Astrocyte of the spinal cord (primary cell): Measurements from ENCODE around the gene RNF182.

Experiments used
- DNase-seq: peaks from one replicate; pipeline ENCODE4 v3.0.0; 2011; ENCODE audit warnings: low read depth, low spot score
- H3K4me3 ChIP-seq: 2 replicates; pipeline ENCODE4 v1.5.1; 2011; ENCODE audit warnings: low read depth, mild to moderate bottlenecking, low read length, moderate library complexity
- in situ Hi-C: cut with HindIII; loops from 2 replicates; pipeline ENCODE4 v1.10.0; 2017; ENCODE audit warnings: low sequenced_read_pairs
- TF ChIP-seq, protein P1 (sequence below): IDR thresholded peaks from 2 replicates; pipeline ENCODE4 v1.5.1; 2012; ENCODE audit warnings: low read depth, mild to moderate bottlenecking, low read length, inconsistent platforms

Gene RNF182

DNA sequence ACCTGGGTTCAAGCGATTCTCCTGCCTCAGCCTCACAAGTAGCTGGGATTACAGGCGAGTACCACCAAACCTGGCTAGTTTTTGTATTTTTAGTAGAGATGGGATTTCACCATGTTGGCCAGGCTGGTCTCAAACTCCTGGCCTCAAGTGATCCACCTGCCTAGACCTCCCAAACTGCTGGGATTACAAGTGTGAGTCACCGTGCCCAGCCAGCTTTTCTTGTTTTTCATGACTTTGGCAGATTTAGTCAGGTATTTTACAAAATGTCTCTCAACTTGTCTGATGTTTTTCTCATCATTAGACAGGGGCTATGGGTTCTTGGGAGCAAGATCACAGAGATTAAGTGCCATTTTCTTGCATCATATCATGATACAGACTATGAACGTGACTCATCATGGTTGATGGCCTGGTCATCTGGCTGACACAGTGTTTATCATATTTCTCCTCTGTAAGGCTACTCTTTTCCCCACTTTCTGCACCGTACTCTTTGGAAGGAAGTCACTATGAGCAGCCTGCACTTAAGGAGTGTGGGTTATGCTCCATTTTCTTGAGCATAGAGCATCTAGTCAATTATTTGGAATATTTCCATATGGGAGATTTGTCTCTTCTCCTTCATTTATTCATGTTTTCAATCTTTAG is 67.8 kb downstream of the RNF182 start:
- TF ChIP-seq, protein P1, sequence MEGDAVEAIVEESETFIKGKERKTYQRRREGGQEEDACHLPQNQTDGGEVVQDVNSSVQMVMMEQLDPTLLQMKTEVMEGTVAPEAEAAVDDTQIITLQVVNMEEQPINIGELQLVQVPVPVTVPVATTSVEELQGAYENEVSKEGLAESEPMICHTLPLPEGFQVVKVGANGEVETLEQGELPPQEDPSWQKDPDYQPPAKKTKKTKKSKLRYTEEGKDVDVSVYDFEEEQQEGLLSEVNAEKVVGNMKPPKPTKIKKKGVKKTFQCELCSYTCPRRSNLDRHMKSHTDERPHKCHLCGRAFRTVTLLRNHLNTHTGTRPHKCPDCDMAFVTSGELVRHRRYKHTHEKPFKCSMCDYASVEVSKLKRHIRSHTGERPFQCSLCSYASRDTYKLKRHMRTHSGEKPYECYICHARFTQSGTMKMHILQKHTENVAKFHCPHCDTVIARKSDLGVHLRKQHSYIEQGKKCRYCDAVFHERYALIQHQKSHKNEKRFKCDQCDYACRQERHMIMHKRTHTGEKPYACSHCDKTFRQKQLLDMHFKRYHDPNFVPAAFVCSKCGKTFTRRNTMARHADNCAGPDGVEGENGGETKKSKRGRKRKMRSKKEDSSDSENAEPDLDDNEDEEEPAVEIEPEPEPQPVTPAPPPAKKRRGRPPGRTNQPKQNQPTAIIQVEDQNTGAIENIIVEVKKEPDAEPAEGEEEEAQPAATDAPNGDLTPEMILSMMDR = no peak
- no peak overlapping the region for H3K4me3 ChIP-seq
- peak; percentile 66 for DNase-seq
- in situ Hi-C loops = no loop called here

DNA sequence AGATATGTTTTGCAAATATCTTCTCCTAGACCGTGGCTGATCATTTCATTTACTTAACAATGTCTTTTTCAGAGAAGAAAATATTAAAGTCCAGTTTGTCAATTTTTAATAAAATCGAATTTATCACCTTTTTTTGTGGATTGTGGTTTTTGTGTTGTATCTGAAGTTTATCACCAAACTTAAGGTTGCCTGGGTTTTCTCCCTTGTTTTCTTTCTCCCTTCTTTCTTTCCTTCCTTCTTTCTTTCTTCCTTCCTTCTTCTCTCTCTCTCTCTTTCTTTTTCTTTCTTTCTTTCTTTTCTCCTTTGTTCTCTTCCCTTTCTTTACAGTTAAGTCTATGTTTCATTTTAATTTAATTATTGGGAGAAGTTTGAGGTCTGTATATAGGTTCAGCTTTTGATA is 68.7 kb downstream of the RNF182 start:
- in situ Hi-C loops = no loop called here
- TF ChIP-seq, protein P1 = no peak
- no peak for DNase-seq
- no peak overlapping the region for H3K4me3 ChIP-seq

DNA sequence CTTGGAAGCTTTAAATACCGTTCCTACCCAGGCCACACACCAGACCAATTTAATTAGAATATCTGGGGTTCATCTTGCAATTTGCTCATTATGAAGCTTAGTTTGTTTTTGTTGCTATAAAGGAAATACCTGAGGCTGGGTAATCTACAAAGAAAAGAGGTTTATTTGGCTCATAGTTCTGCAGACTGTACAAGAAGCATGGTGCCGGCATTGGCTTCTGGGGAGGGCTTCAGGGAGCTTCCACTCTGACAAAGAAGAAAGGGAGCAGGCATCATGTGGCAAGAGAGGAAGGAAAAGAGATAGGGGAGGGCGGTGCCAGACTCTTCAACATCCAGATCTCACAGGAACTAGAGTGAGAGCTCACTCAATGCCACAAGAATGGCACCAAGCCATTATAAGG is 73.6 kb downstream of the RNF182 start:
- DNase-seq = no peak
- TF ChIP-seq, protein P1 = no peak
- H3K4me3 ChIP-seq = no peak overlapping the region
- in situ Hi-C loops = no loop called here

DNA sequence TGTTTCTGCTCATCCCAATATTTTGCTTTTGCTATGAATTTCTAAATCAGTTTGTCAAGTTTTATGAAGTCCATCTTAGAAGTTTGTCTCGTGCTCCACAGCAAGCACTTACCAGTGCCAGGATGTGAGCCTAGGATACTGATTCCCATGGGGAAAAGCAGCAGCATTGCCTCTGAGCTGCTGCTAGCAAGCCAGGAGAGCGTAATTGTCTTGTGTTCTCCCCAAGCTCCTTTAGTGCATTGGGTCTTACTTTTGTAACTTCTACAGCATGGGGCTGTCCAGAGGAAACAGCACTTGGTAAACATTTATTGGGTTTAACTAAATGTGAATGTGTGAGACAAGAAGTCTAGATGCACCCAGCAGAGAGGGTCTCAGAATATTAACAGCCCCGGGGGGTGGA is 76.1 kb downstream of the RNF182 start:
- TF ChIP-seq, protein P1 = no peak
- DNase-seq = no peak
- H3K4me3 ChIP-seq = no peak overlapping the region
- in situ Hi-C loops = no loop called here

DNA sequence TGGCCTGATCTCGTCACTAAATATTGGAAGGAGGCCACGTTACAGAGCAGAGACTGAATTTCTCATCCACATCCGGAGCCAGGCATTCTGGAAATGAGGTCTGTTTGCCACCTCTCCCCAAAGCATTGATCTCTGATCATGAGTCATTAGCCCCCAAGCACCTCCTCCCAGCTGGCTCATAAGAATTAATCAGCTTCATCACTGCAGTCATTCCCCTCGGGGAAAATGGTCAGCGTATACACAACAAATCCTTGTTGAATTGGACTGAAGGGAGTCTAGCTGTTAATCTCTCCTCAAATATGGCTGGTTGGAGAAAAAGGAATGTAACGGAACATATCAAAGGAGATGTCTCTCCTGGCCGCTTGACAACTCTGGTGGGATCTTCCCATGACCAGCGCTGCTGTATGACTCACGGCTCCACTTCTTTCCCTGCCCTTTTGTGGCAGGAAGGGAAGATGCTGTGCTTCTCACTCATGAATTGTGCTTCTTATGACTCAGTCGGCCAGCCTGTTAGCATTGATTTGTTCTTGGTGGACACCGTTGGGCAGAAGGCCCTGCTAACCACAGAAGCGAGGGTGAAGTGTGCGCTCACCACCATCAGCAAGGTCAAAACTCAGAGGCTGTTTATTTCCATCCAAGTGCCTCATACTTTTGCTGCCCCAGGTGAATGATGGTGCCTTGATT is 76.7 kb downstream of the RNF182 start:
- peak; percentile 99 for DNase-seq
- H3K4me3 ChIP-seq = peak overlapping the region; percentile 3
- TF ChIP-seq, protein P1 = no peak
- in situ Hi-C loops = no loop called here

DNA sequence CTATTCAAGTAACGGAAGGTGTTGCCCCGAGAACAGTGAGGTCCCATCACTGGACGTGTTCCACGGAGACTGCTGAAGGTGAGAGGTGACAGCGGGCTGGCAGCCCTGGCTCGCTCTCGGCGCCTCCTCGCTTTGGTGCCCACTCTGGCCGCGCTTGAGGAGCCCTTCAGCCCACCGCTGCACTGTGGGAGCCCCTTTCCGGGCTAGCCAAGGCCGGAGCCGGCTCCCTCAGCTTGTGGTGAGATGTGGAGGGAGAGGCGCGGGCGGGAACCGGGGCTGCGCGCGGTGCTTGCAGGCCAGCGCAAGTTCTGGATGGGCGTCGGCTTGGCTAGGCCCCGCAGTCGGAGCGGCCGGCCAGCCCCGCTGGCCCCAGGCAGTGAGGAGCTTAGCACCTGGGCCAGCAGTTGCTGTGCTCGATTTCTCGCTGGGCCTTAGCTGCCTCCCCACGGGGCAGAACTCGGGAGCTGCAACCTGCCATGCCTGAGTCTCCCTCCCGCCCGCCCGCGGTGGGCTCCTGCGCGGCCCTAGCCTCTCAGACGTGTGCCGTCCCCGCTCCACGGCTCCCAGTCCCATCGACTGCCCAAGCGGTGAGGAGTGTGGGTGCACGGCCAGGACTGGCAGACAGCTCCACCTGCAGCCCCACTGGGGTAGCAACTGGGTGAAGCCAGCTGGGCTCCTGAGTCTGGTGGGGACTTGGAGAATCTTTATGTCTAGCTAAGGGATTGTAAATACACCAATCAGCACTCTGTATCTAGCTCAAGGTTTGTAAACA is 77.6 kb downstream of the RNF182 start:
- no peak overlapping the region for H3K4me3 ChIP-seq
- in situ Hi-C loops = no loop called here
- TF ChIP-seq, protein P1 = no peak
- DNase-seq = no peak
